Stimulated activated CD4-positive, alpha-beta T cell treated with anti-CD3 and anti-CD28 coated beads, TNF-alpha, amount 100 ng/mL, for 24 hours (primary cell): ENCODE results near the gene GLRA1.

ENCODE experiments used
- DNase-seq, 3 experiments: peaks; one replicate each; pipeline ENCODE4 v3.0.0-alpha.2; 2020; ENCODE audit warnings: low read depth in 3 of 3

The GLRA1 gene

DNA sequence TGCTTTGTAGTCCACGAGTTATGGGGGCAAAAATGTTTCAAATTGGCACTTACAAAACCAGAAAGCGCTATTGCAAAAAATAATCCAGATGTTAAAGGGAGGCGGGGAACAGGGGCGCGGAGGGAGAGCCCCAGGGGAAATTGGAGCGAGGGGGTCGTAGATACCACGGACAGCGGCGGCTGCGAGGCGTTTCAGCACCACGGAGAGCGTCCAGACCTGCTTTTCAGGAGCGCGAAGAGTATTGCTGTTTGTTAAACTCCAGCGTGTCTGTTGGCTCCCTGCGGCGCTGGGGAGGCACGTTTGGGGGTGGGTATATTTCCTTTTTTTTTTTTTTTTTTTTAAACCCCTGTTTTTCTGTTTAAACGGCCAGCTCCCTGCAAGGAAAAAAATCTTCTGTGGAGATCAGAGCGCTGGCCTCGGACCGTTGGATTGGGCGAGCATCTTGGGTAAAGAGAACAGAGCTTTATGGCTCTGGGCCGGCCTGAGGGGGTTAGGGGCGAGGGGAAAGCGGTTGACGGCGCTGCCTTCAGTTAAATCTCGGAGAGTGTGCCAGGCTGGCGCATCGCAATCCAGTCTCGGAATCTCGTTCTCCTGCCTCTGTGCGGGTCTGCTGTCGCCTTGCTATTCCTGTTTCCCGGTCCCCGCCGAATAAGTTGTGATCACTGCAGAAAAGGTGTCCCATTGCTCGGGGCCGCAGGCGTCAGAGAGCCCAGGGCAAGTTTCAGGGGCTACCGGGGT is at the start of gene GLRA1:
TSS of gene GLRA1 (minus strand) at position 288 of the 738 bp plus-strand sequence. CDS start 302 bp downstream, outside the sequence.
- DNase-seq = peak in 2 of 3 experiments; percentile 1 to 26

DNA sequence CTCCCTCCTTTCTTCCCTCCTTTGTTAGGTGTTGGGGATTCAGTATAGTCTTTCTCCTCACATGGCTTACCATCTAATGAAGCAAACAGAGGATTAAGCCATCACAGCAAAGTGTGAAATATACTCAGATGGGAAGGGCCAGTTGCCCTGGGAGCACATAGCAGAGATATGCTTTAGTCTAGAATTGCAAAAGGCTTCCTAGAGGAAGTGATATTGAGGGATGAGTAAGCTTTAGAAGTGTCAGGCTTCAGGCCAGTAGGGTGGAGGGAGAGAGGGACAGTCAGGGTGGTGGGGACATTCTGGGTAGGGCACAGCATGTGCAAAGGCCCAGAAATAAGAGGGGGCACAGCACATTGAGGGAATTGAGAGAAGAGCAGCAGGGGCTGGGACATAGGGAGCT is 46.2 kb upstream of the GLRA1 start:
- no peak for DNase-seq

GRCh38 chr5:151967865-151968264 is 43.2 kb upstream of the GLRA1 start:
- DNase-seq = no peak

DNA sequence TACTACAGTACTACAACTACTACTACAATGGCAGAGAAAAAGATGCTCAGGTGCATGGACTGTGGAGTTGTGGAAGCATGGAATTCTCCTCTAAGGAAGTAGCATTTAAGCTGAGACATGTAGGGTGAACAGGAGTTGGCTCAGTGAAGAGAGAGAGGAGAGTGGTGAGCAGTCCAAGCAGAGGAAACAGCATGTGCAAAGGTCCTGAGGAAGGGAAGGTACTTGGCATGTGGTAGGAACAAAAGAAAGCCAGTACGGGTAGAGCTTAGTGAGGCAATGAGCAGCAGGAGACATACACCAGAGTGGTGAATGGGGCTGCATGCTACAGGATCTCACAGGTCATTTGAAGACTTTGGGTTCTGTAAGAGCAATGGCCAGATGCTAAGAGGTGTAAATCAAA is 41.4 kb upstream of the GLRA1 start:
- no peak for DNase-seq

- no peak for DNase-seq
These were observed 39.8 kb upstream of the GLRA1 start for GRCh38 chr5:151964471-151964870.

DNA sequence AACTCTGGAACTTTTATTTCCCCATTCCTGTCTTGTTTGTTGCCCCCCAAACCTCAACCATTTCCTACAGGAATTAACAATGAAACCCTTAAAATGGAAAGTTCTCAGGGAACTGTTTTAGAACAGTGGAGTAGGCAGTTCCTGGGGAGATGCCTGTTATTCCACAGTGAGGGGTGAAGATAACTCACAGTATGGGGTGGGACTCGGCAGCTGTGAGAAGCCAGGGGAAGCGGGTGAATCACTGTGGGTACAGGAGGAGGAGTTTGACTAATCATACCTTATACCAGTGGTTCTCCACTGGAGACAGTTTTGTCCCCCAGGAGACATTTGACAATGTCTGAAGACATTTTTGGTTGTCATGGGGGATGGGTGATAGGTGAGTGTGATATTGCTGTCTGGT is 36.9 kb upstream of the GLRA1 start:
- no peak for DNase-seq

- DNase-seq = no peak
These were observed 33.5 kb upstream of the GLRA1 start for GRCh38 chr5:151958111-151958510.

DNA sequence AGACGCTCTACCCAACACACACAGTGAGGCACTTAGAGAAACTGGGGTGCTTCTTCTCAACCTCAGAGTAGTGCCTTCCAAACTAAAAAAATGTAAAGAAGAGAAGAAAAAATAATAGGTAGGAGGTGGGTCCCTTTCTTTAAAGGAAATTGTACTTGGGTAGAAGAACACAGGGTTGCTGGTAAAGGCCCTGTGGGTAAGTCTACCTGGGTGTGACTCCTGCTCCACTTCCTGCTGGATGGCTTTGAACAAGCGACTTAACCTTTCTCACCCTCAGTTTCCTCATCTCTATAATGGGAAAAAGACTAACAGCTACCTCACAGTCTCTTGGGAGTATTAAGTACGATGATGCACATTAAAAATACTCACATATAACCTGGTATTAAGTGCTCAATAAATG is 32.1 kb upstream of the GLRA1 start:
- DNase-seq = no peak

GRCh38 chr5:151954255-151954654 is 29.6 kb upstream of the GLRA1 start:
- no peak for DNase-seq

DNA sequence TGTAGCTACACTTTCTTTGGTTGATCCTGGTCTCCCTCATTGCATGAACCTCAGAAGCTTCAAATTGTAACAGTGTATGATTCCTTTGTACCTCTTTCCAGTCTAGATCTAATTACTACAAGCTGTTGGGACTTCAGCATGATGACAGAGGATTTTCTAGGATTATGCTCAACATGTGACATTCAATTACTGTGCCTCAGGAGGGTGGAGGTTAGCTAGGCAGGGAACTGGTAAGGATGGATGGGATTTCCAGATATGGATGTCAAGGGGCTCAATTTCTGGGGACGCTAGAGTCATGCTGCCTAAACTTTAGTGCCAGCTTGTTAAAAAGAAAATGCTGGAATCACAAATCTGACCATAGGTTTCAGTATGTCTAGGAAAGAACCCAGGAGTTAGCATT is 29.2 kb upstream of the GLRA1 start:
- no peak for DNase-seq

DNA sequence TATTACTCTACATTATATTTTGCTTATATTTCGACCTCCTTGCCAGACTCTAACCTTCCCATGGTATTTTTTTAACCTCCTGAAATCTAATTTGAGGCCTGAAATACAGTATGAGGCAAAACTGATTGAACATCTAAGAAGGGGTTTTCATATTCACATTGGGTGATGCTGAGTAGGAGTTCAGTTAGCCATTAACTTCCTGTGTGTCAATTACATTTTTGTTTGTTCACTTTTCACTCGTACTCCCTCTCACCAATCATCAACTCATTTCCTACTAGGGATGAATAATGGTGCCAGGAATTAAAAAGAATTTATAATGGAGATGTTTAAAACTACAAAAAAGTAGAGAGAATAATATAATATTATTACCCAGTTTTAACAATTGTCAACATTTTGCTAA is 27.6 kb upstream of the GLRA1 start:
- DNase-seq = no peak

- no peak for DNase-seq
These were observed 26.1 kb upstream of the GLRA1 start for GRCh38 chr5:151950706-151951105.

- no peak for DNase-seq
These were observed 25.2 kb upstream of the GLRA1 start for GRCh38 chr5:151949701-151950308.

DNA sequence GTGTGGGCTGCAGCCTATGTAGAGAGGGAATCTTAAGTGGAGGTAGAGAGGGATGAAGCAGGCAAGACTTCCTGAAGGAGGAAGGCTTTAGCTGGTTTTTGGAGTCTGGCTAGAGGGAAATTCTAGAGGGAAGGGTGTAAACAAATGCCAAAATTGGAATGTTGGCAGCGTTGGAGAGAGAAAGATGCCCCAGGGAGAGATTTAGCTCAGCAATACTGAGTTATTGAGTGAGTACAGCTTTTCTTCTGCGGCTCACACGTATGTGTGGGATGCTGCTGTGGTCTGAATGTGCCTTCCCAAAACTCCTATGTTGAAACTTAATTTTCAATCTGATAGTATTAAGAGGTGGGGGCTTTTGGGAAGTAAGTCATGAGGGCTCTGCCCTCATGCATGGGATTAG is 24.5 kb upstream of the GLRA1 start:
- DNase-seq = no peak

DNA sequence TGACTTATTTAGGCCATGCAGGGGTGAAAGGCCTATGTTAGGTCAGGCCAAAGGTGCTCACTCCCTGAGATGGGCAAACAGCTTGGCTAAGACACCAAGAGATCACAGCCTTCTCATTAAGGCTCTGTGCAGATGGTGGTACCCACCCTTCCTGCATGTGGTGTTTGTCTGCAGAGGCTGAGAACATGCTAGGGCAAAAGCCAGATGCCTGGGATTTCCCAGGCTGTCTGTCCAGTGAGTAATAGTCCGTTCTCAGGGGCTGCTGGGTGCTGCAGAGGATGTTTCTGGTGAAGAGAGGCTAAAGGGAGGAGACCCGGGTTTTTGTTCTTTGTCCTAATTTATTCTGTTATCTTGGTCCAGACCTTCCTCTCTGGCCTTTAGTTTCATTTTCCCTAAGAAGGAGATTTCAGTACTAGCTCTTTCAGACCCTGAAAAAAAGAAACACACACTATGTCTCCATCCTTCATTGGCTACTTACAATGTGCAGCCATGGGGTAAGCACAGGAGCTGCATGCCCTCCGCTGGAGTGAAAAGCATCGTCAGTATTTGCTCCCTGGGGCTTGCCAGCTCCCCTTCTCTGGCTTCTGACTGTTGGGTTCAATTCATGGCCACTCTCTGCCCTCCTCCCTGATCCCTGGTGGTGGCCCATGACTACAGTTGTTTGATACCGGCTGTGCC is 23.4 kb upstream of the GLRA1 start:
- no peak for DNase-seq

- DNase-seq = no peak
These were observed 13.2 kb upstream of the GLRA1 start for GRCh38 chr5:151937851-151938250.

DNA sequence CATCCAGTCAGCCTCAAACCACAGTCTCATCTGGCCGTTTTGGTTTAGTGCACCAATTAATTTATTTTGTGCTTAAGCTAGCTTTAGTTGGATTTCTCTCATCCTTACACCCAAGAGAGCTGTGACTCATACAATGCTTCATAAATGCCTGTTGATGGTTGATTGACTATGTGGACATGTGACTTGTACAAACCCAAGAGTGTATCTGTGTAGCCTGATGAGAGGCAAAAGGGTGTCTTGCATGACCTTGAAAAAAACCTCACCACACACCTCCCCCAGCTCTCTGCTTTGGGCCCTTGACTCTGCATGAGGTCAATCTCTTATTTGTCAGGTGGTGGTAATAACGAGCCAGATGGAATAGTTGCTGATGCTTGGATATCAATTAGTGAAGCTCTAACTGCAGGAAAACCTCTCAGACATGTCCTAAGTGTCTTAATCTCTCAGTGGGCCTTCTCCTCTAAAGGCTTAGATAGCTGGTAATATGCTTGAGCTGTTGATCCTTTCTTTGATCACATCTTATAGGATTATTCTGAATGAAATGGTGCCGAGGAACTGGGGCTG is 10.6 kb upstream of the GLRA1 start:
- no peak for DNase-seq

GRCh38 chr5:151931260-151931659 is 6.6 kb upstream of the GLRA1 start:
- DNase-seq = no peak

GRCh38 chr5:151926188-151926587 is 1.5 kb upstream of the GLRA1 start:
- no peak for DNase-seq

DNA sequence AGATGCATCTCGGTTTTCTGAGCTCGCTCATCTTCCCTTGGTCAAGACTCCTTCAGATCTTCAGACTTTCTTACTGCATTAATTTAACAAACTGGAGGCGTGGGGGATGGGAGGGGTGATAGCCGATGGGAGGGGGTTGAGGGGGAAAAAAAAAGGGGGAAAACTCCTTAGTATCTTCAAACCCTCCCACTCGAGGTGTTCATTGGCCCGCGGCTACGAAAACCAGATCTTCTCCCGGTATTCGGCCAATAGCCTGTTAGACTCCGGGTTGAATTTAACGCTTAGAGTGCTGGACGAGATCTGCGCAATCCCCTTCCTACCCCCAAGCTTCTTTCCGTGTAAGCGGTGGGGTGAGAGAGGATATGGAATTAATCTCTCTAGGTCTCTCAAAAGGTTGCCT is 689 bp upstream of the GLRA1 start:
- DNase-seq = no peak

DNA sequence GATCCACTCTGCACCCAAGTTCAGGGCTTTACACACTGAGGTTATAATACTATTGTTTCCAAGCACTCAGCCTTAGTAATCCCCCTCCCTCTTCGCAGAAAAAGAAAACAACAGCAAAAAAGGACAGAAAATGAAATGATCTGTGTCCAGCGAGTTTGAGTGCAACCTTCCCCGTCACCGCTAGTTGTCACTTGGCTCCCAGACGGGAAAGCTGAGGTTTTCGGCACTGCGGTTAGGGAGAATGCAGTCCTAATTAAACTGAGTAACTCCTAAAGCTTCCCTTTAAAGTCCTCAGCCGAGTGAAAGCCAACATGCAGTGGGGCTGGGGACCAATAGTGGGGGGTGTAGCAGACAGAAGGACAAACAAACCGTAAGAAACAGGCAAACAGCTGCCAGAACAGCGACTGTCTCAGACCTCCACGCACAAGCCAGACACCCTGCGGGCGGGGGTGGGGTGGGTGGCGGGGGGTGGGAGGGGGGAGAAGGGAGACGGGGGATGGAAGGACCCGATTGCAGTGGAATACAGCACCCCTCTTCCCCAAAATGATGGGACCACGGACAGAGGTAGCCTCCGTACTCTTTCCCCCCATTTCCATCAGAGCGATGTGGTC is 680 bp downstream of the GLRA1 start:
- no peak for DNase-seq

- no peak for DNase-seq
These were observed 2.7 kb downstream of the GLRA1 start for GRCh38 chr5:151921916-151922315.
